22Rv1 (cell line): ENCODE data around the gene ZCCHC4.
"Not testable (repeated sequence)": the region's sequence is repeated elsewhere in the genome, so short reads cannot be mapped to it uniquely, and the experiment has no call there.

ENCODE experiments used
- H3K27ac ChIP-seq: fragments of 450-650 bp; 2 replicates; pipeline ENCODE4 v1.5.1; 2017
- ZFX ChIP-seq: fragments of 450-650 bp; IDR thresholded peaks from 2 replicates; pipeline ENCODE4 v1.6.1; 2017; ENCODE audit warnings: antibody characterized with exemption, borderline replicate concordance
- TF ChIP-seq, protein P1 (sequence below): fragments of 450-650 bp; IDR thresholded peaks from 2 replicates; pipeline ENCODE4 v1.5.1; 2017; ENCODE audit warnings: mild to moderate bottlenecking

The ZCCHC4 gene

GRCh38 chr4:25358515-25359275, 46.1 kb downstream of the ZCCHC4 start:
- no peak for TF ChIP-seq ZFX
- TF ChIP-seq, protein P1, sequence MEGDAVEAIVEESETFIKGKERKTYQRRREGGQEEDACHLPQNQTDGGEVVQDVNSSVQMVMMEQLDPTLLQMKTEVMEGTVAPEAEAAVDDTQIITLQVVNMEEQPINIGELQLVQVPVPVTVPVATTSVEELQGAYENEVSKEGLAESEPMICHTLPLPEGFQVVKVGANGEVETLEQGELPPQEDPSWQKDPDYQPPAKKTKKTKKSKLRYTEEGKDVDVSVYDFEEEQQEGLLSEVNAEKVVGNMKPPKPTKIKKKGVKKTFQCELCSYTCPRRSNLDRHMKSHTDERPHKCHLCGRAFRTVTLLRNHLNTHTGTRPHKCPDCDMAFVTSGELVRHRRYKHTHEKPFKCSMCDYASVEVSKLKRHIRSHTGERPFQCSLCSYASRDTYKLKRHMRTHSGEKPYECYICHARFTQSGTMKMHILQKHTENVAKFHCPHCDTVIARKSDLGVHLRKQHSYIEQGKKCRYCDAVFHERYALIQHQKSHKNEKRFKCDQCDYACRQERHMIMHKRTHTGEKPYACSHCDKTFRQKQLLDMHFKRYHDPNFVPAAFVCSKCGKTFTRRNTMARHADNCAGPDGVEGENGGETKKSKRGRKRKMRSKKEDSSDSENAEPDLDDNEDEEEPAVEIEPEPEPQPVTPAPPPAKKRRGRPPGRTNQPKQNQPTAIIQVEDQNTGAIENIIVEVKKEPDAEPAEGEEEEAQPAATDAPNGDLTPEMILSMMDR: no peak

GRCh38 chr4:25361253-25361652, 48.7 kb downstream of the ZCCHC4 start:
- H3K27ac ChIP-seq: no peak overlapping the region
- TF ChIP-seq, protein P1: no peak
- TF ChIP-seq ZFX: no peak

More at GRCh38 chr4:25358515-25359275, 46.1 kb downstream of the ZCCHC4 start:
- no peak overlapping the region for H3K27ac ChIP-seq

GRCh38 chr4:25367004-25367621, 54.5 kb downstream of the ZCCHC4 start:
- TF ChIP-seq, protein P1: peak; percentile 87
- TF ChIP-seq ZFX: no peak
- no peak overlapping the region for H3K27ac ChIP-seq

- no peak overlapping the region for H3K27ac ChIP-seq
- TF ChIP-seq, protein P1: no peak
- TF ChIP-seq ZFX: no peak
Measured at GRCh38 chr4:25367877-25368276, 55.3 kb downstream of the ZCCHC4 start.

- TF ChIP-seq ZFX: no peak
- TF ChIP-seq, protein P1: no peak
- H3K27ac ChIP-seq: no peak overlapping the region
Measured at GRCh38 chr4:25368315-25368714, 55.7 kb downstream of the ZCCHC4 start.

DNA sequence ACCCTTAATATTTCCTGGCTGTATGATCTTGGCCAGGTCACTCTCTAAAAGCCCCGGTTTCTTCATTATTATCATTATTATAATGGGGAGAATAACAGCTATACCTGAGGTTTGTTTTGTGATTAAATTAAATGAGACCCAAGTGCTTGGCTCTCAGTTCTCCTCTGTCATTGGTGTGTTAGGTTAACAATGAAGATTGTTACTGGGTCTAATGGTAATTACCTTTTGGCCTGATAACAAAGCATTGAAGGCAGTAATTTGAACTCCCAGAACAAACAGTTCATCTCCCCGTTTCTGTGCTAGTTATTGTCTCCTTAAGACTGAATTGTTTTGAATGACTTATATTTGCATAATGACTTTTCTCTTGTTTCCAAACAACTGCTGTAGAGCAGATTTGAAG, 57.7 kb downstream of the ZCCHC4 start:
- TF ChIP-seq, protein P1: no peak
- TF ChIP-seq ZFX: no peak
- no peak overlapping the region for H3K27ac ChIP-seq

GRCh38 chr4:25372549-25372948, 60.0 kb downstream of the ZCCHC4 start:
- H3K27ac ChIP-seq: not testable (repeated sequence)
